Testis (tissue), 3 donors: ENCODE results near the gene CNNM3. TPM values are rescaled to one million over a fixed set of nuclear protein-coding genes. Genes with fewer than 3 reads are reported as not detected.

Source experiments
- DNase-seq: peaks from one replicate; pipeline ENCODE4 v3.0.0-alpha.2; 2019
- H3K27ac ChIP-seq, 2 donors: fragments of 200-600 bp; sonication (generic); one replicate each; pipeline ENCODE4 v1.5.1; 2019
- H3K27me3 ChIP-seq: fragments of 200-600 bp; sonication (generic); one replicate; pipeline ENCODE4 v1.5.1; 2019
- H3K36me3 ChIP-seq: fragments of 200-600 bp; sonication (generic); one replicate; pipeline ENCODE4 v1.5.1; 2017; ENCODE audit warnings: low read depth; ENCODE audit errors: missing control alignments
- H3K4me1 ChIP-seq: fragments of 200-600 bp; sonication (generic); one replicate; pipeline ENCODE4 v1.5.1; 2019
- H3K4me3 ChIP-seq, 2 donors: fragments of 200-600 bp; sonication (generic); one replicate each; pipeline ENCODE4 v1.5.1; 2017 to 2019
- H3K9me3 ChIP-seq: fragments of 200-600 bp; sonication (generic); one replicate; pipeline ENCODE4 v1.5.1; 2017
- CTCF ChIP-seq, 3 experiments: fragments of 450-650 bp in 2 of 3; fragments of 200-600 bp in 1 of 3; sonication (generic) in 1 of 3; IDR thresholded peaks; one replicate each; pipeline ENCODE4 v1.5.1; 2016 to 2019; ENCODE audit warnings: antibody characterized with exemption in 3 of 3, mild to moderate bottlenecking in 2 of 3, moderate library complexity in 1 of 3
- POLR2A ChIP-seq: fragments of 450-650 bp; IDR thresholded peaks from one replicate; pipeline ENCODE4 v1.6.1; 2017; ENCODE audit warnings: antibody characterized with exemption, mild to moderate bottlenecking, moderate library complexity
- WGBS, 2 donors: methylation state at CpG; one replicate each; pipeline ENCODE4 v1.1.5; 2018; 5-methylcytosine and 5-hydroxymethylcytosine counted together
- intact Hi-C: fragments of 100-400 bp; cut with DNase I; formaldehyde crosslinking; loops from one replicate; pipeline ENCODE4 v1.15.1; 2023; ENCODE audit warnings: low total_unique reads
- polyA plus RNA-seq: library from polyadenylated mRNA; stranded (reverse); fragments of 350-450 nt; fragmentation: Illumina TruSeq; extraction: RNeasy Lipid Tissue Mini Kit (QIAGEN cat#74804); gene quantifications from one replicate; pipeline ENCODE4 v1.2.3, GENCODE V29; 2014; ENCODE audit warnings: low read depth, low replicate concordance; ENCODE audit not compliant: insufficient read depth
- total RNA-seq, 2 donors: library from RNA; depleted of rRNA; stranded (reverse); fragments of >200 nt; gene quantifications; one replicate each; pipeline ENCODE4 v1.2.3, GENCODE V29; 2016

The CNNM3 gene
- total and polyA plus RNA-seq, 3 donors from 2014 or later: 32.2 to 33.6 (median 33.5) TPM

- H3K36me3 ChIP-seq: no peaks in the 10 kb centered on the region
- intact Hi-C loops: loop anchor here (5.0 kb wide), 2 partner anchors 43 to 88 kb away; no protein-coding TSS in a partner anchor
- H3K27me3 ChIP-seq: no peaks in the 10 kb centered on the region
- no peak for TF ChIP-seq POLR2A
- TF ChIP-seq CTCF (IDR thresholded peaks at IDR 0.05): no peak
- no peaks in the 10 kb centered on the region for H3K9me3 ChIP-seq
- WGBS, 2 donors: 50 to 81% methylated on average over 2 to 25 of the region's 25 CpGs
- no peak overlapping the region for H3K27ac ChIP-seq
- no peak for DNase-seq
- no peak overlapping the region for H3K4me3 ChIP-seq
- H3K4me1 ChIP-seq: peaks cover 8% of the 10 kb centered on the region
These were observed 48.4 kb downstream of the CNNM3 start for GRCh38 chr2:96864343-96865091.

- Histone ChIP-seq H3K9me3 (no peaks in the 10 kb centered on the region), H3K27ac (no peak overlapping the region), H3K4me3 (no peak overlapping the region), H3K27me3 (no peaks in the 10 kb centered on the region), H3K36me3 (no peaks in the 10 kb centered on the region), H3K4me1 (peaks cover 14% of the 10 kb centered on the region)
- TF ChIP-seq CTCF (IDR thresholded peaks at IDR 0.05) (no peak), POLR2A (no peak)
- intact Hi-C loops: loop anchor here (5.0 kb wide), 2 partner anchors 42 to 87 kb away; no protein-coding TSS in a partner anchor
- no peak for DNase-seq
- WGBS, 2 donors: 81 to 88% methylated on average over 16 of the region's 16 CpGs
These were observed 49.6 kb downstream of the CNNM3 start for GRCh38 chr2:96865654-96866053.

- no peak overlapping the region for H3K4me3 ChIP-seq
These were observed 50.1 kb downstream of the CNNM3 start for GRCh38 chr2:96866149-96866548.

GRCh38 chr2:96866586-96866985, 50.5 kb downstream of the CNNM3 start:
- Histone ChIP-seq H3K4me3 (no peak overlapping the region), H3K27ac (no peak overlapping the region), H3K27me3 (no peaks in the 10 kb centered on the region), H3K4me1 (peaks cover 15% of the 10 kb centered on the region), H3K9me3 (no peaks in the 10 kb centered on the region), H3K36me3 (no peaks in the 10 kb centered on the region)
- no peak for DNase-seq
- intact Hi-C loops: loop anchor here (5.0 kb wide), 2 partner anchors 41 to 86 kb away; no protein-coding TSS in a partner anchor
- WGBS, 2 donors: 77 to 91% methylated on average over 6 to 8 of the region's 8 CpGs
- TF ChIP-seq POLR2A (no peak), CTCF (IDR thresholded peaks at IDR 0.05) (no peak)

More at GRCh38 chr2:96866149-96866548, 50.1 kb downstream of the CNNM3 start:
- peaks cover 15% of the 10 kb centered on the region for H3K4me1 ChIP-seq
- TF ChIP-seq CTCF (IDR thresholded peaks at IDR 0.05): no peak
- no peak for TF ChIP-seq POLR2A
- intact Hi-C loops: loop anchor here (5.0 kb wide), 2 partner anchors 41 to 86 kb away; no protein-coding TSS in a partner anchor
- no peak for DNase-seq
- no peak overlapping the region for H3K27ac ChIP-seq
- WGBS, 2 donors: 84 to 87% methylated on average over 9 to 14 of the region's 14 CpGs
- no peaks in the 10 kb centered on the region for H3K27me3 ChIP-seq
- H3K9me3 ChIP-seq: no peaks in the 10 kb centered on the region
- H3K36me3 ChIP-seq: no peaks in the 10 kb centered on the region
